ENCODE measurements around the gene PCSK4. TPM values are rescaled to one million over a fixed set of nuclear protein-coding genes. Genes with fewer than 3 reads are reported as not detected.
"Not testable (repeated sequence)": the region's sequence is repeated elsewhere in the genome, so short reads cannot be mapped to it uniquely, and the experiment has no call there.

Gene PCSK4
- polyA plus RNA-seq, 1 donor (not counting 4 experiments of a cell fraction or from before 2014, with no cell fraction given) = 0.25 TPM

DNA sequence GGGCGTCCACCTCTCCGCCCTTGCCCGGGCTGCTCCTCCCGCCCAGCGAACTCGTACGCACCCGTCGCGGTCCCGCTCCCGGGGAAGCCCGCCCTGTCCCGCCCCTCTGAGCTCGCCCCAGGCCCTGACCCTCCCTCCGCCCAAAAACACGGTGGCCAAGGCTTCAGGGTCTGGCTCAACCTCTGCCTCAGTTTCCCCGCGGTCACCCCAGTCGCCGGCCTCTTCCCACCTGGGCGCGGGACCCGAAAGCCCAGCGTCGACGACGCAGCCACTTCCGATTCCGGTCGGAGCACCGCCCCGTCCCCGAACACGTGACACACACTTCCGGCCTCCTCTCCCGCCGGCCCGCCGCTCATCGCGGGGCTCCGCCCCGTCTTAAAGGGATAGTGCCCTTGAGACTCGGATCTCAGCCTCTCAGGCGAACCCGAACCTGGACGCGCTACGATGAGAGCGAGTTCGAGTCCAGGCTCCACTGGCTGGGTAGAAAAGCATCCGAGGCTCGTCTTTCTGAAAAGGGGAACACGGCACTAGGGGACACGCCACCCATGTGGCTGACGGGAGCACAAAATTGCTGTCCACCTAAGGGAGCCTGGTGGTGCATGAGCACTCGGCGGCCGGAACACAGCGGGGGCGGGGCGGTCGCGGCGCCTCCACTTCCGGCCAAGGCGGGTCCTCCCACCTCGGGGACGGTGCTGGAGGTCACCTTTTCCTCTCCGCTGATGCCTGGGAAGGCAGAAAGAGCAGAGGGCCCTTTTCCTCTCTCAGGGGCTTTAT lies 11.0 kb downstream of the PCSK4 start, which contains the start of gene C19orf25:
Gene C19orf25, minus strand, starts transcription at position 282 of the 774 bp plus-strand sequence. CDS start 312 bp downstream, outside the sequence.
- Histone ChIP-seq H4K20me1 (ENCODE audit: control insufficient read depth, extremely low read depth, insufficient read depth, low read length) (no peaks in the 10 kb centered on the region), H3K79me2 (ENCODE audit: control insufficient read depth, insufficient read depth, low read length) (peaks cover 26% of the 10 kb centered on the region), H2AFZ (ENCODE audit: control insufficient read depth, low read length) (peak within 1 kb of the TSS; percentile 98), H3K27ac (ENCODE audit: control insufficient read depth, insufficient read depth, low read length) (peak within 1 kb of the TSS; percentile 20), H3K9me3 (ENCODE audit: control insufficient read depth, low read depth, low read length) (no peaks in the 10 kb centered on the region), H3K9ac (ENCODE audit: control insufficient read depth, extremely low read depth, insufficient read depth, low read length) (peak within 1 kb of the TSS; percentile 77), H3K4me1 (ENCODE audit: control insufficient read depth, extremely low read depth, insufficient read depth, low read length) (peaks cover 13% of the 10 kb centered on the region), H3K9me1 (ENCODE audit: control insufficient read depth, extremely low read depth, insufficient read depth, low read length) (peaks cover 4% of the 10 kb centered on the region), H3K4me3 (ENCODE audit: control insufficient read depth in 2 of 3, extremely low read depth in 1 of 3, insufficient read depth in 2 of 3, low read depth in 1 of 3, low read length in 3 of 3) (peak within 1 kb of the TSS; percentile 87 to 99 (median 89)), H3K27me3 (ENCODE audit: control insufficient read depth, extremely low read depth, insufficient read depth, low read length) (no peaks in the 10 kb centered on the region), H3K4me2 (ENCODE audit: control insufficient read depth, extremely low read depth, insufficient read depth, low read depth, low read length) (peak within 1 kb of the TSS; percentile 78), H3K36me3 (ENCODE audit: control insufficient read depth in 2 of 2, extremely low read depth in 1 of 2, insufficient read depth in 2 of 2, low read length in 2 of 2) (peaks cover 5 to 15% of the 10 kb centered on the region in 2 experiments)
- TF ChIP-seq, protein P1, sequence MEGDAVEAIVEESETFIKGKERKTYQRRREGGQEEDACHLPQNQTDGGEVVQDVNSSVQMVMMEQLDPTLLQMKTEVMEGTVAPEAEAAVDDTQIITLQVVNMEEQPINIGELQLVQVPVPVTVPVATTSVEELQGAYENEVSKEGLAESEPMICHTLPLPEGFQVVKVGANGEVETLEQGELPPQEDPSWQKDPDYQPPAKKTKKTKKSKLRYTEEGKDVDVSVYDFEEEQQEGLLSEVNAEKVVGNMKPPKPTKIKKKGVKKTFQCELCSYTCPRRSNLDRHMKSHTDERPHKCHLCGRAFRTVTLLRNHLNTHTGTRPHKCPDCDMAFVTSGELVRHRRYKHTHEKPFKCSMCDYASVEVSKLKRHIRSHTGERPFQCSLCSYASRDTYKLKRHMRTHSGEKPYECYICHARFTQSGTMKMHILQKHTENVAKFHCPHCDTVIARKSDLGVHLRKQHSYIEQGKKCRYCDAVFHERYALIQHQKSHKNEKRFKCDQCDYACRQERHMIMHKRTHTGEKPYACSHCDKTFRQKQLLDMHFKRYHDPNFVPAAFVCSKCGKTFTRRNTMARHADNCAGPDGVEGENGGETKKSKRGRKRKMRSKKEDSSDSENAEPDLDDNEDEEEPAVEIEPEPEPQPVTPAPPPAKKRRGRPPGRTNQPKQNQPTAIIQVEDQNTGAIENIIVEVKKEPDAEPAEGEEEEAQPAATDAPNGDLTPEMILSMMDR (optimal IDR thresholded peaks at IDR 0.05 in 1 of 3, IDR thresholded peaks at IDR 0.05 in 1 of 3, conservative IDR thresholded peaks at IDR 0.05 in 1 of 3; ENCODE audit: extremely low read depth in 1 of 3, insufficient read depth in 2 of 3, low read length in 3 of 3) = no peak
- no peak for TF ChIP-seq EZH2 (IDR thresholded peaks at IDR 0.05; ENCODE audit: low read length)
- no peak for DNase-seq (ENCODE audit: low read depth, low spot score)
- FAIRE-seq = peak; percentile 96
- dilution Hi-C loops (cut with MboI; ENCODE audit: extremely low pct_ligation_motif_present, low sequenced_read_pairs) = no loop called here

DNA sequence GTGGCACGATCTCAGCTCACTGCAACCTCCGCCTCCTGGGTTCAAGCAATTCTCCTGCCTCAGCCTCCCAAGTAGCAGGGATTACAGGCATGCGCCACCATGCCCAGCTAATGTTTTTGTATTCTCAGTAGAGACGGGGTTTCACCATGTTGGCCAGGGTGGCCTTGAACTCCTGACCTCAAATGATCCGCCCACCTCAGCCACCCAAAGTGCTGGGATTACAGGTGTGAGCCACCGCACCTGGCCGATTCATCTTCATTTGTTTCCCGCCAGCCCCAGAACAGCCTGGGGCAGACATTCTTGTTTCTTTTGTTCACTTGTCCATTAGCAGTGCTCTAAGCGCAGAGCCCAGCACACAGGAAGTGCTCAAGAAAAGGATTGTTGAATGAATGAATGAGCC lies 13.1 kb downstream of the PCSK4 start:
- H3K4me2 ChIP-seq (ENCODE audit: control insufficient read depth, extremely low read depth, insufficient read depth, low read depth, low read length); H3K27ac ChIP-seq (ENCODE audit: control insufficient read depth, insufficient read depth, low read length); DNase-seq (ENCODE audit: low read depth, low spot score); H3K9ac ChIP-seq (ENCODE audit: control insufficient read depth, extremely low read depth, insufficient read depth, low read length); H3K9me1 ChIP-seq (ENCODE audit: control insufficient read depth, extremely low read depth, insufficient read depth, low read length); H4K20me1 ChIP-seq (ENCODE audit: control insufficient read depth, extremely low read depth, insufficient read depth, low read length); H3K4me3 ChIP-seq (ENCODE audit: control insufficient read depth in 2 of 3, extremely low read depth in 1 of 3, insufficient read depth in 2 of 3, low read depth in 1 of 3, low read length in 3 of 3); H2AFZ ChIP-seq (ENCODE audit: control insufficient read depth, low read length); dilution Hi-C loops (cut with MboI; ENCODE audit: extremely low pct_ligation_motif_present, low sequenced_read_pairs); H3K9me3 ChIP-seq (ENCODE audit: control insufficient read depth, low read depth, low read length); H3K27me3 ChIP-seq (ENCODE audit: control insufficient read depth, extremely low read depth, insufficient read depth, low read length): not testable (repeated sequence)
- FAIRE-seq = peak; percentile 20
- Histone ChIP-seq H3K36me3 (ENCODE audit: control insufficient read depth in 2 of 2, extremely low read depth in 1 of 2, insufficient read depth in 2 of 2, low read length in 2 of 2) (peaks cover 5 to 15% of the 10 kb centered on the region in 2 experiments), H3K79me2 (ENCODE audit: control insufficient read depth, insufficient read depth, low read length) (peaks cover 26% of the 10 kb centered on the region), H3K4me1 (ENCODE audit: control insufficient read depth, extremely low read depth, insufficient read depth, low read length) (peaks cover 13% of the 10 kb centered on the region)
